Colon (tissue), 2 donors: ENCODE measurements around the gene NFE2L3.
"Not testable (repeated sequence)": the region's sequence is repeated elsewhere in the genome, so short reads cannot be mapped to it uniquely, and the experiment has no call there.

Experiments
- FAIRE-seq: peaks from 2 replicates; lab custom pipeline; 2012; peaks lifted over from hg19 to GRCh38; lab: Jason Lieb, UNC
- donor health status: control.
- donor health status: control.

NFE2L3 gene, protein sequence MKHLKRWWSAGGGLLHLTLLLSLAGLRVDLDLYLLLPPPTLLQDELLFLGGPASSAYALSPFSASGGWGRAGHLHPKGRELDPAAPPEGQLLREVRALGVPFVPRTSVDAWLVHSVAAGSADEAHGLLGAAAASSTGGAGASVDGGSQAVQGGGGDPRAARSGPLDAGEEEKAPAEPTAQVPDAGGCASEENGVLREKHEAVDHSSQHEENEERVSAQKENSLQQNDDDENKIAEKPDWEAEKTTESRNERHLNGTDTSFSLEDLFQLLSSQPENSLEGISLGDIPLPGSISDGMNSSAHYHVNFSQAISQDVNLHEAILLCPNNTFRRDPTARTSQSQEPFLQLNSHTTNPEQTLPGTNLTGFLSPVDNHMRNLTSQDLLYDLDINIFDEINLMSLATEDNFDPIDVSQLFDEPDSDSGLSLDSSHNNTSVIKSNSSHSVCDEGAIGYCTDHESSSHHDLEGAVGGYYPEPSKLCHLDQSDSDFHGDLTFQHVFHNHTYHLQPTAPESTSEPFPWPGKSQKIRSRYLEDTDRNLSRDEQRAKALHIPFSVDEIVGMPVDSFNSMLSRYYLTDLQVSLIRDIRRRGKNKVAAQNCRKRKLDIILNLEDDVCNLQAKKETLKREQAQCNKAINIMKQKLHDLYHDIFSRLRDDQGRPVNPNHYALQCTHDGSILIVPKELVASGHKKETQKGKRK

DNA sequence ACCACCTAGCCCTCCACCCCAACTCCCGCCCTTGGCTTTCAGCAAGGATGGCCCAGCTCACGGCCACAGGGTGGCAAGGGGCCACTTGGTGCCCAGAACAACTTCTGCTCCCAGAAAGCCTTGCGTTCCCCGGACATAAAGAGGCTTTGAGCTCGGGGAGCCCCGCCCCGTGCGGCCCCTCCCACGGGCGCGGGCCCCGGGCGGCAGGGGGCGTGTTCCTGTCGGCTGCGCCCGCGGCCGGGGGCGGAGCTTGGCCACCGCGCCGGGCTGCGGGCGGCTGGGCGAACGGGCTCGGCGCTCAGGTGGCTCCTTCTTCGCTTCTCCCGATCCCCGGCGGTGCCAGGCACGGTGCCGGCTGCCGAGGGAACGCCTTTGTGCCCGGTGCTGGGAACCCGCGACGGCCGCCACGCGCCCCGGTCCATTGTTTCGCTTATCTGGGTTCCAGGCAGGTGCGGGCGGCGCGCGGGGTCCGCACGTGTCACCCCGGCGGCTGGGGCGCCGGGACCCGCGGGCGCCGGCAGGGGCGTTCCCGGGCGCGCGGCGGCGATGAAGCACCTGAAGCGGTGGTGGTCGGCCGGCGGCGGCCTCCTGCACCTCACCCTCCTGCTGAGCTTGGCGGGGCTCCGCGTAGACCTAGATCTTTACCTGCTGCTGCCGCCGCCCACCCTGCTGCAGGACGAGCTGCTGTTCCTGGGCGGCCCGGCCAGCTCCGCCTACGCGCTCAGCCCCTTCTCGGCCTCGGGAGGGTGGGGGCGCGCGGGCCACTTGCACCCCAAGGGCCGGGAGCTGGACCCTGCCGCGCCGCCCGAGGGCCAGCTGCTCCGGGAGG, at the start of gene NFE2L3:
Gene NFE2L3, plus strand, starts transcription at position 246 of the 829 bp plus-strand sequence. Its CDS starts 301 bp downstream, at position 547.
- no peak for FAIRE-seq

DNA sequence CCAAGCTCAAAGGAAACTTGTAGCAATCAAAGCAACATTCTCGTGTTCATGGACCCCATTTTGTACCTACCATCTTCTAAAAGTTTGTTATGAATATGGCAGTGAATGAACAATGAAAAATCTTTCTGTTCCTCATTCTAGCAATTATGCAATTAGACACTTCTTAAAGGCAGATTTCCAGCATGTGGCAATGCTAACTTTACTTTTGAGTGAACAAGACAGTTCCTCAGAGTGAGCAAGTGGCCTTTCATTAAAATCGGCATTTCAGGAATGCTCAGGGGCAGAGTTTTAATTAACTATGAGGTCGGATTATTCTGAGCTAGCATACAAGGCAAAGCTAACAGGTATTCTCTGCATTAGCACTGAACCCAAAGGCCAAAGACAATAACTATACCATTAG, 48.4 kb upstream of the NFE2L3 start:
- FAIRE-seq = no peak

DNA sequence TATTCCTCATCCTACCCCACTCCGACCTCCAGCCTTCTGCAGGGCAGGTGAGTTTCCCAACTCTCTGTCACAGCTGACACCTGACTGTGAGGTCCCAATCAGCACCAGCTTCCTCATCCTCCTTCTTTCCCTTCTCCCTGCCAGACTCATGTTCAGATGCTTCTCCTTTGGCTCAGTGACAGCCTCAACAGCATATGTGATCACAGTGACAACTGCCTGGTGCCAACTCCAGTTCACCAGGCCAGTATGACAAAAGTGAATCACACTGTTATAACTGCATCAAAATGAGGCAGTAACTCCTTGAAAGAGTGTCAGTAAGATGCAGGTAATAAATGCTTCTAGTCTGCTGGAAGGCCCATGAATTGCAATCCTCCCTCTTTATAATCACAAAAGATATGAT, 46.8 kb upstream of the NFE2L3 start:
- FAIRE-seq = no peak

DNA sequence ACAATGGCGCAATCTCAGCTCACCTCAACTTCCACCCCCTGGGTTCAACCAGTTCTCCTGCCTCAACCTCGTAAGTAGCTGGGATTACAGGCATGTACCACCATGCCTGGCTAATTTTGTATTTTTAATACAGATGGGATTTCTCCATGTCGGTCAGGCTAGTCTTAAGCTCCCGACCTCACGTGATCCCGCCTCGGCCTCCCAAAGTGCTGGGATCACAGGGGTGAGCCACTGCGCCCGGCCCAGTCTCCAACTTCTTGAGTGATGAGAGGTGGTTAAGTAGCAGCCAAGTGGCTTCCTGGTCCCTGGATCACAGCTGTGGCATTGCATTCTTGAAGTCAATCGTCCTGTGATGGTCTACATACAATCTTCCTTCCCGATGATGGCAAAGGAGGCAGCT, 46.1 kb upstream of the NFE2L3 start:
- FAIRE-seq = no peak

DNA sequence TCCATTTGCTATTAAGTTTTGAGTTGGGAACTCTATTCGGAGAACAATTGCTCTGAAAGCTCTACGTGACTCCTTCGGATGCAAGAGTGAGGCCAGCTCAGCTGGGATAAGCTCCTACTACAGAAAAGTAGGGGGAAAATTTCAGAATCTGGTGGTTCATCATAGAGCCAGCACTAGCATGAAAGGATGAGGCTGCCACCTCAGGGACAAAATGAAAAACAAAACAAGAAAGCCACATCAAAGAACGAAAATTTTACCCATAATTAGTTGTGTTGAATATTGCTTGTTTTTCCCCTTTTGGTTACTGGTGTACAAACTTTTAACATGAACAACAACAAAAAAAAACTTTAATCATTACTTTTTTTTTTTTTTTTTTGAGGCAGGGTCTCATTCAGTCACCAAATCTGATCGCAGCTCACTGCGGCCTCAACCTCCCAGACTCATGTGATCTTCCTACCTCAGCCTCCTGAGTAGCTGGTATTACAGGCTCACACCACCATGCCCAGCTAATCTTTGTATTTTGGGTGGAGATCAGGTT, 39.7 kb upstream of the NFE2L3 start:
- FAIRE-seq = no peak

DNA sequence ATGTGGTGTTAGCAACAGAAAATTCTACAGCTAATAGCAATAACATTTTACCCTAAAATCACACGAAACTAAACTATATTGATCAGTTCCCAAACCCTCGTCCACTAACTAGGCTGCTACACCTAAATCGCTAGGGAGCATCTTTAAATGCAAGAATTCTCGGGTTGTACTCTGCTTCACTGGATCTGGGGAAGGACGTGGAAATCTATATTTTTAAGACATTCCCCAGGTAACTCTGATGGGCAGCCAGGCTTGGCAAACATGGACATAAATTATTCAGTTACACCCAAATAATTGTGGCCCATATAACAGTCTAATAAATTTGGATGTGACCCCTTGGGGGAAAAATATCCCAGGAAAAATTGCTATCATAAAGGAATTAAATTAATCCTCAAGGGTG, 36.3 kb upstream of the NFE2L3 start:
- FAIRE-seq = no peak

DNA sequence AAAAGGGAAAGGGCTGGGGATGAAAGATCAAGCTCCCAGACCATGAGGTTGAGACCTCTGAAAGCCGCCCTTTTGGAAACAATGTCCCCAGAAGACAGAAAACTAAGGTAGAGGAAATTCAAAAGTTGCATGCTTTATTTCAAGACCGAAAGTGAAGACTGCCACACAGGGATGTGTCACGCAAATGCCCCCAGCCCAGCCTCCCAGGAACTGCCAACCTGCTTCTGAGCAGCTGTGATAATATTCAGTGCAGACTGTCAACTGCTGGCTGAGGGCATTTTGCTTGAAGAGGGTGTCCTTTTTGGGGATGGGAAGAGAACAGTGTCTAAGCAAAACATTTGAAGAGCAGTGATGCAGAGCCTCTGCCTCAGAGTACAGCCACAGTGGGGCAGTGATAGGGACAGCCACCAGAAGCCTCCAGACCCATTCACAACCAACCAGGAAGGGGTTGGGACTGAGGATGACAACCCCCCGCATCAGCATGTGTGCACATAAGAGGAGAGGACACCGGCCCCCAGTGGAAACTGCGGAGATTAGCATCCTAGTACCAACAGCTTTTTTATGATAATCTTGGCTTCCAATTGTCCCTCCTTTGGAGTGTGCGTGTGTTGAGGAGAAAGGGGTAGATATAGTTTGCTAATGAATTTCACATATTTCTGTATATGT, 34.7 kb upstream of the NFE2L3 start:
- no peak for FAIRE-seq

DNA sequence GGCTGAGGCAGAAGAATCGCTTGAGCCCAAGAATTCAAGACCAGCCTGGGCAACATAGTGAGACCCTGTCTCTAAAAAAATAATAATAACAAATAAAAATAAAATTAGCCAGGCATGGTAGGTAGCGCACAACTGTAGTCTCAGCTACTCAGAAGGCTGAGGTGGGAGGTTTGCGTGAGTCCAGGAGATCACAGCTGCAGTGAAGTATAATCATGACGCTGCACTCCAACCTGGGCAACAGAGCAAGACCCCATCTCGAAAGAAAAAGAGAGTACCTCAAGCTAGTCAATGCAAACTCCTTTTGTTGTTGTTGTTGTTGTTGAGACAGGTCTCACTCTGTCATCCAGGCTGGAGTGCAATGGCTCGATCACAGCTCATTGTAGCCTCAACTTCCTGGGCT, 34.0 kb upstream of the NFE2L3 start:
- FAIRE-seq = no peak

DNA sequence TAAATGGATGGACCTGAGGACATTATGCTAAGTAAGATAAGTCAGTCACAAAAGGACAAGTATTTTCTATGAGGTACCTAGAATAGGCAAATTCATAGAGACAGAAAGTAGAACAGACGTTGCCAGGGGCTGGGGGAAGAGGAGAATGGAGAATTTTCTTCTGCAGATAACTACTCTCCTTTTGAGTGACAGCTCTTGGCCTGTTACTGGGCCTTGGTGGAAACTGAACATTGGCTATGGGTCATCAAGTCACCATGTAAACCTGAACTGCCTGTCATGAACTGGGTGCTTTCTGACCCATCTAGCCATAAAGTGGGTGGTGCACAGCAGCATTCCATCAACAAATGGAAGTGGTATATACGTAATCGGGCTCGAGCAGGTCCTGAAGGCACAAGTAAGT, 29.3 kb upstream of the NFE2L3 start:
- FAIRE-seq = no peak

DNA sequence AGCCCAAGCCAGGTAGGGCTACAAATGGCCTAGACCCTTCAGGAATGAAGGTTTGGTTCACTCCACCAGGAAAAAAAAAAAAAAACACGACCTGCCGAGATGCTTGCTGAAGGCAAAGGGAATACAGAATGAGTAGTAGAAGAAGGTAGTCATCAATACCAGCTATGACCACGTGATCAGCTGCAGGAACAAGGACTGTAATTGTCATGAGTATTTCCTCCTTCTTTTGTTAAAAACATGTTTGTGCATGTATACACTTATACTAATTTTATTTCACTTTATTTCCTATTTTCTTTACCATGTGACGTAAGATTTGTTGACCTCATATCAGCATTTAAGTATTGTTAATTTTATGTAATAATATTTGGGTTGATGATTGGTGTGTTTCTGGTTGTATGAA, 27.2 kb upstream of the NFE2L3 start:
- not testable (repeated sequence) for FAIRE-seq

DNA sequence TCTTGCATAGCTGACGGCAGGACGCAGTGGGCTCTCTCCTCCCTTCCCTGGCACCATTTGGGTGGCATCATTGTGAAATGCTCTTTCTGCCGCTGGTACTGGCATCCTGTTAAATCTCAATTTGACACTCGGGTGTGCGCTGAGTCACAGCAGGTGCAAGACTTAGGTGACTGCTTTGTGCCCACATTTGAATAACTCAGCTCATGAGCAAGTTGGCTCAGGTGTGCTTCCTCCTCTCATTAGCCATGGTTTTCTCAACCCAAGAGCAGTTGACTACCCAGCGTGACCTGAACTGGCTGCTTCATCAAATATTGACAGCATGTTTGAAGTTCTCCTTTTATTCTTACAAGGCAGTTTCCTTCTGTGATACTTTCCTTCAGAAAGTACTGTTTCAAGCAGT, 24.6 kb upstream of the NFE2L3 start:
- no peak for FAIRE-seq

DNA sequence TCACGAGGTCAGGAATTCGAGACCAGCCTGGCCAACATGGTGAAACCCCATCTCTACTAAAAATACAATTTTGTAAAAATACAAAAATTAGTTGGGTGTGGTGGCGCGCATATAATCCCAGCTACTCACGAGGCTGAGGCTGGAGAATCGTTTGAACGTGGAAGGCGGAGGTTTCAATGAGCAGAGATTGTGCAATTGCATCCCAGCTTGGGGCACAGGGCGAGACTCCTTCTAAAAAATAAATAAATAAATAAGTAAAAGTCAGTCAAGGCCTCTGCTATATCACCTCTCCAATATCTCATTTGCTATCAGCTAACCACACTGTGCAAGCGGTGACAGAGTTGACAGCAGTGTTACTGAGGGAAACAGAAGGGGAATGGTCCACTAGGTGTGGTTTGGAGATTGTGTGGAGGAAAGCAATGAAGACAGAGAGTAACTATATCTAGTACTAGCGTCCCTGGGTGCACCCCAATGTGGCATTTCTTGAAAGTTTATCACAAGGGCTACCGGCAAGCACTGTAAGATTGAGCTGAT, 20.9 kb upstream of the NFE2L3 start:
- no peak for FAIRE-seq

DNA sequence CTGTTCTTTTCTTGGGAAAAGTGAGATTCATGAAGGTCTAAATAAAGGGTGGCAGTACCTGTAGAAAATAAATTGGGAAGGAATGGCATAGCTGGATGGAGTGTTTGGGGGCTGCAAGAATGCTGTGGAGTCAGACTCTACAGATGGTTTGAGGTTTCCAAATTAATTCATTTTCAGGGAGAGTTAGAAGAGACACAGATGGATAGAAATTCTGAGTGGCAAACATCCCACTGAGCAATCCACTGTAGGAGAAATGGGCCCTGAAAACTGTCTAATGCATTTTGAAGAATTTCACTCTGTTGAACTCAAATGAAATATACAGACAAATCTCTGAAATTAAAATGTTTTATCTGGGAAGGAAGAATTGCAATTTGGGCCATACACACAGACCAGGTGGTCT, 16.9 kb upstream of the NFE2L3 start:
- no peak for FAIRE-seq

DNA sequence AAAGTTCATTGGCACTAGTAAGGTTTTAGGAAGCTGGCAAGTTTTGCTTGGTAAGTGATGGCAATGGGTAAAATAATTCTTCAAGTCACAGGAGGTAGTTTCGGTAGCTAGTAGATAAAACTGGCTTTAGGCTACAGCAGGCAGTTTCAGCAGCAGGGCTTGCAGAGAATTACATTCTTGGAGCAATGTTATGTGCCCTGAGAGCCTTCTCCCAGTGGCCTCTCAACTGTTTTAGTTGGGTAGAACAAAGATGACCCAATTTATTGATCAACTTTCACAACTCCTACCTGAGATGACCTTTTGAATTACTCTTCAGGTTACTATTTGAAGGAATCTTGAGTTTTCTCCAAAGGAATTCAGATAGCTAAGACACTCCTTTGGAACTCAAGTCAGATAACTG, 16.4 kb upstream of the NFE2L3 start:
- FAIRE-seq = no peak

DNA sequence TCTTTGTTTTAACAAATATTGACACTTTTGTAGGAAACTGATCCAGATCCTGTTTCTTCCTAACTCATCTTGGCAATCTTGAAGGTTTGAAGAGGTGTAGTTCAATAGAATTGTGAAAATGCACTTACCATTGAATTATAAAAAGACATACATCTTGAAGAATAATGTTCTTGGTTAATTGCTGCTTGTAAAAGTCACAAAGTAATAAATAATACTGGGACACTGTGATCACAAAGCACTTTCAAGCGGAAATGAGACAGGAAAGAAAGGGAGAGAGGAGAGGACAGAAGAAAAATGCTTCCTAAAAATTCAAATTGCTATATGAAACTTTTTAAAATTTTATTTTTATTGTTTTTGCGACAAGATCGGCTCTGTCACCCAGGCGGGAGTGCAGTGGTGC, 15.2 kb upstream of the NFE2L3 start:
- FAIRE-seq = no peak

DNA sequence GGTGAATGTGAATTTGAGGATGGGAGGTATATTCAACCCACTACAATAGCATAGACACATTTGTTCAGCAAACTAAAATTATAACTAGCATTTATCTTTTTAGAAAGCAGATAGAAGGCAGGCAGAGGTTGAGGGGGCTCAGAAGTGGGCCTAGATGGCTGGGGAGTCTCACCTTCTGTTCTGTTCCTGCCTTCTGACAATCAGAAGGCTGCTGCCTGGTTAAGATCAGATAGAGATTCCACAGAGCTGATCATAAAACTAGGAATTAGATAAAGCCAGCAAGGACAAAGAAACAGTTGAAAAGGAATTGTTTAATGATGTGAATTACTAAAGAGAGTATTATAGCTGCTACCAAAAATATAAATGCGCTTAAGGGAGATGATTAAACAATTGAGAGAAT, 11.6 kb upstream of the NFE2L3 start:
- FAIRE-seq = no peak

DNA sequence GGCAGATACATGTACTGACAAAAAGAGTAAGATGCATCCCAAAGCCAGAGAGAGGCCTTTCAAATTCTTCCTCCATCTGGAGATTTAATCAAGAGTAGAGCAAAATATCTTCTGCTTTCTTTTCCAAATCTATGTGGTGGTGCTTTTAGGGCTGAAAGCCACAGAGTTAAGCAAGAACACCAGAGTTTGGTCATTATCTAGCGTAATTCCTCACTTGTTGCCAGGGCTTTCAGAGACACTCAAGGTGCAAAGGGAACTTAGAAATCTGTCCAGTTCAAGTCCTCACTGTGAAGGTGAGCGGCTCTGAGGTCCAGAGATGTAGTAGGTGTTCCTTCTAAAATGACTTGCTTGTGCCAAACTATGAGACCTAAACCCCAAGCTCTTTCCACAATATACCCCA, 10.9 kb upstream of the NFE2L3 start:
- no peak for FAIRE-seq

DNA sequence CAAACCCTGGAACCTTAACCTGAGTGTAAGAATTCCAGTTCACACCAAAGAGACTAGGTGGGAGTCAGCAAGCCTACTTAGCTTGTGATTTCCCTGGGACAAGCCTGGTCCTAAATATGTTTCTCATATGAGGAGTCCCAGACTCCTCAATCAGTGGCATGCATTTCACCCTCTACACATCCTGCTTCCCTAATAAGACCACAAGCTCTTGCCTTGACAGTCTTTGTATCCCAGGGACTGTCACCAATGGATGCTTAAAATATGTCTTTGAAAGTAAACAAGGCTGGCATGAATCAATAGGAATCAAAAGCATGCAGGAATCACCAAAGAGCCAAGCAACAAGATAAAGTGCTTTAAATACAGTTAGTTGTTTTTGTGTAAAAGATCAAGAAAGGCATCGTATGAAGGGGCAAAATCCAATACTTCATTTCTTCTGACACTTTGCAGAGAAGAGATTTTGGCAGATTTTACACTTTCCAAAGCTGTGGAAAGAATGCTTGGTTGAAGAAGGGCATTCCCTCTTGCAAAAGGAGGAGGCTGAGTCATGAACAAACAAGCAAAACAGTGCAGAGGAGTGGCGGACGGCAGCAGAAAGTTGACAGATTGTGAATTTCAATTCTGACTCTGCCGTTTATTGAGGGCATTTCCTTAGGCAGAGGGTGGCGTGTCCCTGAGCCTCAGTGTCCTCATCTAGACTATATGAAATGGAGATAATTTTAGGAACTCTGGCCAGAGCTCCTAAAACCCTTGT, 8.5 kb upstream of the NFE2L3 start:
- no peak for FAIRE-seq

DNA sequence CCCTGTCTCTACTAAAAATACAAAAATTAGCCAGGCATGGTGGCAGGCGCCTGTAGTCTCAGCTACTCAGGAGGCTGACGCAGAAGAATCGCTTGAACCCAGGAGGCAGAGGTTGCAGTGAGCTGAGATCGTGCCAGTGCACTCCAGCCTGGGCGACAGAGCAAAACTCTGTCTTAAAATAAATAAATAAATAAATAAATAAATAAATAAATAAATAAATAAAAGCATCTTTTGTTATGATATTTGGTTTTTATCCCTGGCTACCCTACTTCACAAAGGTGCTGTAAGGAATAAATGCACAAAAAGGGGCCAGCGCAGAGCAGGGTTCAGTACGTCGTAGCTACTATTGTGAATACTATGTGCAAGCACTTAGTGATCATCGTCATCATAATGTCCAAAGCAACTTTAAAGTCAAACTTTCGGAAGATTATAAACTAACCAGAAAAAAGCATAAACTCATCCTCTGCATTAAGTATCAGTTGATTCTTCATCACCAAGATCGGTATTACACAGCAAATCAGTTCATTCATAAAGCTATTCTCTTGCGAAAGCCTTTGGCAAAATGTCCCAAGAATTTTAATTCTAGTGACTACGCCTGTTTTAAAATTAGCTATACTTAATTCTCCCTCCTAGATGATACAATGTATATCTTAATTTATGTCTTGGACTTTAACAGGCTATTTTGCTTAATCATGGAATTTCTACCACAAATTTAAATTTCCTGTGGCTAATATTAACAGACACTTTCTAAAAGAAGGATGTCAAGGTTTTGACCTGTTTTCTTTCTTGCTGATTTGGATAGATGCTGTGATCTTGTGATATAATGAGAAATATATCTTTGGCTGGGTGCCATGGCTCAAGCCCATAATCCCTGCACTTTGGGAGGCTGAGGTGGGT, 7.6 kb upstream of the NFE2L3 start:
- no peak for FAIRE-seq

DNA sequence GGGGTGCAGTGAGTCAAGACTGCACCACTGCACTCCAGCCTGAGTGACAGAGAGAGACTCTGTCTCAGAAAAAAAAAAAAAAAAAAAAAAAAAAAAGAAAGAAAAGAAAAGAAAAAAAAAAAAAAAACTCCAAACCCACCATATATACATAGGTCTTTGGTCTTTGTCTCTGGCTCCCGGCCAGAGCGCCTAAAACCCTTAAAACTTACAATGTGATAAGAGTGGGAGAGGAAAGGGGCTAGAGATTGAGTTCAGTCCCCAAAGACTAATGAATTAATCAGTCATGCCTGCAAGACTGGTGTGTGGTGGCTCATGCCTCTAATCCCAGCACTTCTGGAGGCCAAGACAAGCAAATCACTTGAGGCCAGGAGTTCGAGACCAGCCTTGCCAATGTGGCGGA, 6.8 kb upstream of the NFE2L3 start:
- FAIRE-seq = no peak
